Tibial nerve (tissue), 4 donors: ENCODE data around the gene IQGAP2. TPM values are rescaled to one million over a fixed set of nuclear protein-coding genes. Genes with fewer than 3 reads are reported as not detected.

ENCODE experiments used
- DNase-seq, 2 donors: peaks; one replicate each; pipeline ENCODE4 v3.0.0-alpha.2; 2019; ENCODE audit warnings: low spot score in 2 of 2
- H3K27ac ChIP-seq, 4 donors: fragments of 200-600 bp; sonication (generic) in 3 of 4; one replicate each; pipeline ENCODE4 v1.5.1; 2017 to 2019; ENCODE audit warnings: mild to moderate bottlenecking in 1 of 4
- H3K27me3 ChIP-seq, 2 donors: fragments of 200-600 bp; sonication (generic) in 1 of 2; one replicate each; pipeline versions ENCODE4 v1.5.1 to v1.6.0; 2017 to 2019
- H3K36me3 ChIP-seq, 3 donors: fragments of 200-600 bp; sonication (generic); one replicate each; pipeline ENCODE4 v1.5.1; 2018 to 2019
- H3K4me1 ChIP-seq, 4 donors: fragments of 200-600 bp; sonication (generic) in 3 of 4; one replicate each; pipeline ENCODE4 v1.5.1; 2017 to 2019
- H3K4me3 ChIP-seq, 4 donors: fragments of 200-600 bp; sonication (generic) in 3 of 4; one replicate each; pipeline ENCODE4 v1.5.1; 2017 to 2019; ENCODE audit warnings: mild to moderate bottlenecking in 1 of 4, moderate library complexity in 1 of 4
- H3K9me3 ChIP-seq, 4 donors: fragments of 200-600 bp; sonication (generic) in 3 of 4; one replicate each; pipeline ENCODE4 v1.5.1; 2017 to 2019
- EP300 ChIP-seq, 2 donors: sonication (generic); formaldehyde crosslinking; IDR thresholded peaks; one replicate each; pipeline ENCODE4 v1.6.1; 2017; ENCODE audit warnings: antibody characterized with exemption in 2 of 2, mild to moderate bottlenecking in 1 of 2
- POLR2A ChIP-seq, 2 donors: fragments of 450-650 bp; IDR thresholded peaks; one replicate each; pipeline ENCODE4 v1.6.1; 2017; ENCODE audit warnings: antibody characterized with exemption in 2 of 2, mild to moderate bottlenecking in 2 of 2, moderate library complexity in 2 of 2
- WGBS, 2 donors: methylation state at CpG; one replicate each; pipeline ENCODE4 v1.1.5; 2018; 5-methylcytosine and 5-hydroxymethylcytosine counted together
- total RNA-seq, 4 donors: library from RNA; depleted of rRNA; stranded (reverse); fragments of >200 nt; gene quantifications; one replicate each; pipeline ENCODE4 v1.1.0, GENCODE V29; 2016
- TF ChIP-seq, protein P1 (sequence below), 5 experiments: fragments of 200-600 bp in 3 of 5; fragments of 450-650 bp in 2 of 5; sonication (generic) in 3 of 5; IDR thresholded peaks; one replicate each; pipeline ENCODE4 v1.5.1; 2016 to 2019; ENCODE audit warnings: antibody characterized with exemption in 5 of 5, mild to moderate bottlenecking in 3 of 5, moderate library complexity in 2 of 5

Gene IQGAP2
- total RNA-seq, 4 donors from 2014 or later: 42.8 to 58.2 (median 52.3) TPM

DNA sequence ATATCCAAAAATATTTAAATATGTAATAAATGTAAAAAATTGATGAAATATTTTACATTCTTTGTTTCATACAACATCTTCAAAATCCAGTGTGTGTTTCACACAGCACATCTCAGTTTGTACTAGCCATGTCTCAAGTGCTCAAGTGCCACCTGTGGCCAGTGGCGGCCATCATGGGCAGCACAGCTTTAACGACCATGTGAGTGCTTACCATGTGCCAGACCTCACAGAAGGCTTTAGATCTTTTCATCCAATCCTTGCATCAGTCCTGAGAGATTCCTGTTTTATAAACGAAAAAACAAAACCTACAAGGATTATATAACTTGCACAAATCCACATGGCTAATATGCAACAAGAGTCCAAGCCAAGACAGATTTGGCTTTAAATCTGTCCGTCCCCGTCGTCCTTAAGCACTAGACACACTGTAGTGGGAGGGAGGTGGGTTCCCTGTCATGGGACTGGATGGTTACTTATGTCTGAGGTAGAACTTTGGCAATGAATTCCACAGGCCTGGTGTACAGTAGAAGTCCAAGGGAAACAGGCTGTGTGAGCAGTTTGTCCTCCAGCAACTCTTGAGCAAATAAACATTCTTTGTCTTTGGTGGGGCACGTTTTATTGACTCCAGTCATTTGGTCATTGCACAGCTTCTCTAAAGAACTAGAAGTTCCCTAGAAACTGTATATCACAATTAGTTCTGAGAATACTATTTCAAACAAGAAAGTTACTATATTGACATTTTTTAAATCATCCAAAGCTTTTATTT is 287.8 kb downstream of the IQGAP2 start:
- 62 to 64% methylated on average over 7 of the region's 7 CpGs for WGBS, 2 donors
- Histone ChIP-seq H3K4me1 (peaks cover 0 to 15% (median 5%) of the 10 kb centered on the region in 4 donors), H3K27me3 (no peaks in the 10 kb centered on the region), H3K4me3 (no peak overlapping the region), H3K36me3 (peaks cover 0 to 22% (median 0%) of the 10 kb centered on the region in 3 donors), H3K27ac (peak overlapping the region in 3 of 4 donors; percentile 15 to 74 (median 48)), H3K9me3 (no peaks in the 10 kb centered on the region)
- DNase-seq: no peak
- TF ChIP-seq EP300 (IDR thresholded peaks at IDR 0.05) (peak in 1 of 2 donors; percentile 19), POLR2A (IDR thresholded peaks at IDR 0.05) (no peak)
- TF ChIP-seq, protein P1, sequence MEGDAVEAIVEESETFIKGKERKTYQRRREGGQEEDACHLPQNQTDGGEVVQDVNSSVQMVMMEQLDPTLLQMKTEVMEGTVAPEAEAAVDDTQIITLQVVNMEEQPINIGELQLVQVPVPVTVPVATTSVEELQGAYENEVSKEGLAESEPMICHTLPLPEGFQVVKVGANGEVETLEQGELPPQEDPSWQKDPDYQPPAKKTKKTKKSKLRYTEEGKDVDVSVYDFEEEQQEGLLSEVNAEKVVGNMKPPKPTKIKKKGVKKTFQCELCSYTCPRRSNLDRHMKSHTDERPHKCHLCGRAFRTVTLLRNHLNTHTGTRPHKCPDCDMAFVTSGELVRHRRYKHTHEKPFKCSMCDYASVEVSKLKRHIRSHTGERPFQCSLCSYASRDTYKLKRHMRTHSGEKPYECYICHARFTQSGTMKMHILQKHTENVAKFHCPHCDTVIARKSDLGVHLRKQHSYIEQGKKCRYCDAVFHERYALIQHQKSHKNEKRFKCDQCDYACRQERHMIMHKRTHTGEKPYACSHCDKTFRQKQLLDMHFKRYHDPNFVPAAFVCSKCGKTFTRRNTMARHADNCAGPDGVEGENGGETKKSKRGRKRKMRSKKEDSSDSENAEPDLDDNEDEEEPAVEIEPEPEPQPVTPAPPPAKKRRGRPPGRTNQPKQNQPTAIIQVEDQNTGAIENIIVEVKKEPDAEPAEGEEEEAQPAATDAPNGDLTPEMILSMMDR (IDR thresholded peaks at IDR 0.05): no peak

DNA sequence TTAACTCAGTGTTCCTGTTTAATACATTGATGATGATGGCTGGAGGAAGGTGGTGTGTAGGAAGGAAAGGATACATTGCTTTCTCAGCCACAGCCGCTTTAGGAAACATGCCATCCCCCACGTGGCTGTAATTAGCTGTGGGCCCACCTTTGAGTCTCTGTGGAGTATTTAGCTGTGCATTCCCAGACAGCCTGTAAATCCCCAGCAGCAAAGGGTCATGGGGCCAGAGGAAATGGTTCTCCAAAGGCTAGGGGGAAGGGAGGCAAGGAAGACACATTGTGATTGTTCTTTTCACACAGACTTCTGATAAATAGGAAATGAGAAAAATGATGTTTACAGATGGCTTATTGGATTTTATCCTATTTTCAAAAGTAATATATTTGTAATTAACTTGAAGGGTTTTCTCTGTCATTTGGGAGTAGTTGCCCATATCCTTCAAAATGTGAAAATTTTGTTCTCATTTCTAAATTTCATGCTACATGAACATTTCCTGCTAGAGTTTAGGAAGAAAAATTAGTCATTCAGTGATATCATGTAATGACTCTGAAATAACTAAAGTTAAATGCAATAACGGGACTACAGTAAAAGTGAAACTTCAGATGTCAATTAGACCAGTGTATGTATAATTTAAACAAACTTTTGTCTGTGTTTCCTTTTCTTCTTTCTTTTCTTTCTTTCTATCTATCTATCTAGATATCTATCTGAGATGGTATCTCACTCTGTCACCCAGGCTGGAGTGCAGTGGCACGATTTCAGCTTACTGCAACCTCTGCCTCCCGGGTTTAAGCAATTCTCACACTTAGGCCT is 288.6 kb downstream of the IQGAP2 start:
- Histone ChIP-seq H3K4me3 (no peak overlapping the region), H3K4me1 (peaks cover 0 to 15% (median 5%) of the 10 kb centered on the region in 4 donors), H3K27ac (peak overlapping the region in 2 of 4 donors; percentile 48 to 74), H3K27me3 (no peaks in the 10 kb centered on the region), H3K36me3 (peaks cover 0 to 19% (median 0%) of the 10 kb centered on the region in 3 donors), H3K9me3 (no peaks in the 10 kb centered on the region)
- TF ChIP-seq, protein P1 (IDR thresholded peaks at IDR 0.05): no peak
- TF ChIP-seq EP300 (IDR thresholded peaks at IDR 0.05) (no peak), POLR2A (IDR thresholded peaks at IDR 0.05) (no peak)
- WGBS, 2 donors: 41 to 46% methylated on average over 5 of the region's 5 CpGs
- no peak for DNase-seq

DNA sequence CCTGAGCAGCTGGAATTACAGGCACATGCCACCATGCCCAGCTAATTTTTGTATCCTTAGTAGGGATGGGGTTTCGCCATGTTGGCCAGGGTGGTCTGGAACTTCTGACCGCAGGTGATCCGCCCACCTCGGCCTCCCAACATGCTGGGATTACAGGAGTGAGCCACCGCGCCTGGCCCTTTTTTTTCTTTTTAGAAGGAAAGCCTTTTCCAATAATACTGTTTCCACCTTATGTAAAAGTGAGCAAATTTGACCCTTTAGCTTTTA is 289.1 kb downstream of the IQGAP2 start:
- peaks cover 0 to 16% (median 0%) of the 10 kb centered on the region in 3 donors for H3K36me3 ChIP-seq
- 92 to 100% methylated on average over 6 of the region's 6 CpGs for WGBS, 2 donors
- H3K27ac ChIP-seq: peak overlapping the region in 1 of 4 donors; percentile 74
- no peak for TF ChIP-seq POLR2A (IDR thresholded peaks at IDR 0.05)
- TF ChIP-seq EP300 (IDR thresholded peaks at IDR 0.05): no peak
- TF ChIP-seq, protein P1 (IDR thresholded peaks at IDR 0.05): no peak
- H3K4me3 ChIP-seq: no peak overlapping the region
- no peaks in the 10 kb centered on the region for H3K9me3 ChIP-seq
- H3K4me1 ChIP-seq: peaks cover 0 to 15% (median 5%) of the 10 kb centered on the region in 4 donors
- H3K27me3 ChIP-seq: no peaks in the 10 kb centered on the region
- DNase-seq: no peak

DNA sequence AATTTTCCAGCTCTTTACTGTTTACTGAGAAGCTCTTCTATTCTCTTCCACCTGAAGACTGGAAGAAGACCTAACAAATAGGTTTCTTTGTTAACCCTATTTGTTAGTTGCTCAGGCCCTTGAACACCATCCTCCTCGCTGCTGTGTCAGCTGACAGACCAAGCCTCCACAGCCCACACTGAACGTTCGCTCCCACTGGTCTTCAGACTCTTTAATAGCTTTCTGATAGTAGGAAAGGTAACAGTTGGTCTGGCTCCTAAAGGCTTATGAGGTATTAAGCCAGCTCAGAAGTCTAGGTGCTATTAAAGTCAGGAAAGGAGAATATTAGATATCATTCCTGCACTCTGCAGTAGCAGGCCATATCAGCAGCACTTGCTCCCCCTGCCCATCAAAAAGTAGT is 289.6 kb downstream of the IQGAP2 start:
- H3K4me1 ChIP-seq: peaks cover 0 to 15% (median 5%) of the 10 kb centered on the region in 4 donors
- no peaks in the 10 kb centered on the region for H3K9me3 ChIP-seq
- H3K4me3 ChIP-seq: no peak overlapping the region
- H3K36me3 ChIP-seq: peaks cover 0 to 12% (median 0%) of the 10 kb centered on the region in 3 donors
- H3K27ac ChIP-seq: peak overlapping the region in 1 of 4 donors; percentile 74
- no peak for TF ChIP-seq POLR2A (IDR thresholded peaks at IDR 0.05)
- no peak for TF ChIP-seq EP300 (IDR thresholded peaks at IDR 0.05)
- TF ChIP-seq, protein P1 (IDR thresholded peaks at IDR 0.05): no peak
- 87% methylated on average over 3 of the region's 3 CpGs for WGBS, 2 donors
- DNase-seq: no peak
- no peaks in the 10 kb centered on the region for H3K27me3 ChIP-seq

DNA sequence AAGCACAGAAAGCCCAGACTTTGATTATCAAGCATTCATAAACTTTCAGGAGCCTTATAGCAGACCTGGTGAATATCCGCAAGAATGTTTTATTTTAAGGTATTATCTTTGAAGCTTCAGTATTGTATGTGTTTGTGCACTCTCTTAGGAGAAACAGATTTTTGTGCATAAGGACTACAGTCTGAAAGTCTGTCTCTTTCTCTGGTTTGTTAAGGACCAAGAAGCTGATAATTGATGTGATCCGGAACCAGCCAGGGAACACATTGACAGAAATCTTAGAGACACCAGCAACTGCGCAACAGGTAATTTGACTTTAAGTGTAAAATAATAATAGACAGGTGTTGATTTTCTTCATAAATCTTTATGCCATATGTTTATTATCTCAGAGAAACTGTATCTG is 290.1 kb downstream of the IQGAP2 start:
- no peaks in the 10 kb centered on the region for H3K27me3 ChIP-seq
- peaks cover 0 to 16% (median 0%) of the 10 kb centered on the region in 3 donors for H3K36me3 ChIP-seq
- no peak overlapping the region for H3K27ac ChIP-seq
- WGBS, 2 donors: 64 to 95% methylated on average over 3 of the region's 3 CpGs
- no peak overlapping the region for H3K4me3 ChIP-seq
- no peaks in the 10 kb centered on the region for H3K9me3 ChIP-seq
- peaks cover 0 to 15% (median 5%) of the 10 kb centered on the region in 4 donors for H3K4me1 ChIP-seq
- no peak for DNase-seq
- TF ChIP-seq EP300 (IDR thresholded peaks at IDR 0.05): no peak
- TF ChIP-seq, protein P1 (IDR thresholded peaks at IDR 0.05): no peak
- TF ChIP-seq POLR2A (IDR thresholded peaks at IDR 0.05): no peak
